Loucy (cell line): ENCODE results near the gene HIPK1.

Experiments
- H2AFZ ChIP-seq: fragments of 200-600 bp; sonication (generic); 2 replicates; pipeline ENCODE4 v1.6.0; 2016; ENCODE audit warnings: antibody characterized with exemption, mild to moderate bottlenecking, low read length, moderate library complexity
- H3F3A ChIP-seq: fragments of 200-600 bp; 2 replicates; pipeline ENCODE4 v1.6.0; 2016; ENCODE audit warnings: antibody characterized with exemption, low read depth, mild to moderate bottlenecking
- H3K27me3 ChIP-seq: fragments of 200-600 bp; sonication (generic); 2 replicates; pipeline ENCODE4 v1.6.1; 2014; ENCODE audit warnings: low read length, mild to moderate bottlenecking; ENCODE audit not compliant: insufficient read depth, poor library complexity, severe bottlenecking
- H3K36me3 ChIP-seq: fragments of 200-600 bp; sonication (generic); 2 replicates; pipeline ENCODE4 v1.6.1; 2016; ENCODE audit warnings: low read length; ENCODE audit not compliant: insufficient read depth
- H3K4me1 ChIP-seq: fragments of 200-600 bp; sonication (generic); 2 replicates; pipeline ENCODE4 v1.5.1; 2014; ENCODE audit warnings: low read length, mild to moderate bottlenecking; ENCODE audit not compliant: insufficient read depth, poor library complexity, severe bottlenecking
- H3K4me2 ChIP-seq: fragments of 200-600 bp; sonication (generic); 2 replicates; pipeline ENCODE4 v1.6.0; 2014; ENCODE audit warnings: antibody characterized with exemption, low read length, low read depth, mild to moderate bottlenecking; ENCODE audit not compliant: poor library complexity, severe bottlenecking
- H3K4me3 ChIP-seq: fragments of 200-600 bp; sonication (generic); 2 replicates; pipeline ENCODE4 v1.5.1; 2014; ENCODE audit warnings: low read length, mild to moderate bottlenecking, mixed read lengths; ENCODE audit not compliant: poor library complexity, severe bottlenecking
- H3K79me2 ChIP-seq: fragments of 200-600 bp; sonication (generic); 2 replicates; pipeline ENCODE4 v1.6.1; 2014; ENCODE audit warnings: low read length; ENCODE audit not compliant: insufficient read depth
- H3K9ac ChIP-seq: fragments of 200-600 bp; sonication (generic); 2 replicates; pipeline ENCODE4 v1.6.0; 2014; ENCODE audit warnings: mild to moderate bottlenecking, low read depth, low read length, moderate library complexity; ENCODE audit not compliant: poor library complexity, severe bottlenecking
- H3K9me2 ChIP-seq: fragments of 200-600 bp; sonication (generic); replicated peaks from 2 replicates; pipeline ENCODE4 v1.6.1; 2016; ENCODE audit warnings: low read depth, low read length, mixed read lengths
- H3K9me3 ChIP-seq: fragments of 200-600 bp; sonication (generic); 2 replicates; pipeline ENCODE4 v1.6.1; 2014; ENCODE audit warnings: mild to moderate bottlenecking, antibody characterized with exemption, low read length, low read depth; ENCODE audit not compliant: insufficient read depth
- H4K20me1 ChIP-seq: fragments of 200-600 bp; sonication (generic); 2 replicates; pipeline ENCODE4 v1.6.0; 2014; ENCODE audit warnings: antibody characterized with exemption, low read length, mild to moderate bottlenecking; ENCODE audit not compliant: insufficient read depth, poor library complexity, severe bottlenecking
- EZH2phosphoT487 ChIP-seq: fragments of 200-600 bp; IDR thresholded peaks from 2 replicates; pipeline ENCODE4 v1.6.1; 2018; ENCODE audit warnings: antibody characterized with exemption, mild to moderate bottlenecking, moderate library complexity, borderline replicate concordance
- TF ChIP-seq, protein P1 (sequence below): fragments of 200-600 bp; sonication (generic); conservative IDR thresholded peaks from 2 replicates; pipeline ENCODE4 v1.5.1; 2014; ENCODE audit warnings: mild to moderate bottlenecking, antibody characterized with exemption, low read length

HIPK1 gene

GRCh38 chr1:113891631-113892220 is 37.4 kb upstream of the HIPK1 start:
- no peaks in the 10 kb centered on the region for H3F3A ChIP-seq
- H3K9me2 ChIP-seq = no peaks in the 10 kb centered on the region
- H2AFZ ChIP-seq = no peak overlapping the region
- H3K9ac ChIP-seq = no peak overlapping the region
- H3K4me1 ChIP-seq = peaks cover 3% of the 10 kb centered on the region
- no peaks in the 10 kb centered on the region for H3K9me3 ChIP-seq
- no peak for TF ChIP-seq EZH2phosphoT487
- TF ChIP-seq, protein P1, sequence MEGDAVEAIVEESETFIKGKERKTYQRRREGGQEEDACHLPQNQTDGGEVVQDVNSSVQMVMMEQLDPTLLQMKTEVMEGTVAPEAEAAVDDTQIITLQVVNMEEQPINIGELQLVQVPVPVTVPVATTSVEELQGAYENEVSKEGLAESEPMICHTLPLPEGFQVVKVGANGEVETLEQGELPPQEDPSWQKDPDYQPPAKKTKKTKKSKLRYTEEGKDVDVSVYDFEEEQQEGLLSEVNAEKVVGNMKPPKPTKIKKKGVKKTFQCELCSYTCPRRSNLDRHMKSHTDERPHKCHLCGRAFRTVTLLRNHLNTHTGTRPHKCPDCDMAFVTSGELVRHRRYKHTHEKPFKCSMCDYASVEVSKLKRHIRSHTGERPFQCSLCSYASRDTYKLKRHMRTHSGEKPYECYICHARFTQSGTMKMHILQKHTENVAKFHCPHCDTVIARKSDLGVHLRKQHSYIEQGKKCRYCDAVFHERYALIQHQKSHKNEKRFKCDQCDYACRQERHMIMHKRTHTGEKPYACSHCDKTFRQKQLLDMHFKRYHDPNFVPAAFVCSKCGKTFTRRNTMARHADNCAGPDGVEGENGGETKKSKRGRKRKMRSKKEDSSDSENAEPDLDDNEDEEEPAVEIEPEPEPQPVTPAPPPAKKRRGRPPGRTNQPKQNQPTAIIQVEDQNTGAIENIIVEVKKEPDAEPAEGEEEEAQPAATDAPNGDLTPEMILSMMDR = no peak
- no peaks in the 10 kb centered on the region for H4K20me1 ChIP-seq
- H3K27me3 ChIP-seq = no peaks in the 10 kb centered on the region
- H3K79me2 ChIP-seq = no peaks in the 10 kb centered on the region
- peaks cover 17% of the 10 kb centered on the region; the same call in 1 of the 2 replicates for H3K36me3 ChIP-seq
- no peak overlapping the region for H3K4me3 ChIP-seq
- no peak overlapping the region for H3K4me2 ChIP-seq

- Histone ChIP-seq H3K4me2 (no peak overlapping the region), H3K4me1 (no peaks in the 10 kb centered on the region), H4K20me1 (no peaks in the 10 kb centered on the region), H3K9ac (no peak overlapping the region), H3K9me2 (no peaks in the 10 kb centered on the region), H2AFZ (no peak overlapping the region), H3F3A (no peaks in the 10 kb centered on the region), H3K27me3 (no peaks in the 10 kb centered on the region), H3K9me3 (no peaks in the 10 kb centered on the region), H3K79me2 (no peaks in the 10 kb centered on the region), H3K4me3 (no peak overlapping the region), H3K36me3 (peaks cover 17% of the 10 kb centered on the region; the same call in 1 of the 2 replicates)
- TF ChIP-seq, protein P1 = no peak
- no peak for TF ChIP-seq EZH2phosphoT487
Measured at GRCh38 chr1:113893267-113893666, 35.9 kb upstream of the HIPK1 start.

DNA sequence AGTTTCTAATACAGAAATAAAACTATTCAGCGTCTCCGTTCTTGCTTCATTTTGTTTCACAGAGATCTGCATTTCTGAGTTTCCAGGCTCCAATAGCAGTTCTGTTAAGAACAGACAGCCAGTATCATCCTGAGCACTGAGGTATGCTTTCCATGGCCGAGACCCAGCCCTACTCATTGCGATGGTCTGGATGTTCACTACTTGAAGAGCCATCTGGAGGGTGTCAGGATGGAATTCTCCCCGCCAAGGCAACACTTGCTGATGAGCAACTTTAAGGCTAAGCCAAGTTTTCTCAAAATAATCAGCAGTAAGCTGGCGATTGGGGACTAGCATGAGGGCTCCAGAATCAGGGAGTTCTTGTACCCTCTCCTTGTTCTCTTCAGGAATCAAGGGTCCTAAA is 34.0 kb upstream of the HIPK1 start:
- no peak overlapping the region for H2AFZ ChIP-seq
- no peak overlapping the region for H3K4me3 ChIP-seq
- no peaks in the 10 kb centered on the region for H4K20me1 ChIP-seq
- H3K9me3 ChIP-seq = no peaks in the 10 kb centered on the region
- H3K4me1 ChIP-seq = no peaks in the 10 kb centered on the region
- no peaks in the 10 kb centered on the region for H3K27me3 ChIP-seq
- no peak overlapping the region for H3K4me2 ChIP-seq
- no peaks in the 10 kb centered on the region for H3K9me2 ChIP-seq
- H3F3A ChIP-seq = no peaks in the 10 kb centered on the region
- peaks cover 17% of the 10 kb centered on the region; the same call in 1 of the 2 replicates for H3K36me3 ChIP-seq
- no peak for TF ChIP-seq EZH2phosphoT487
- TF ChIP-seq, protein P1 = no peak
- H3K79me2 ChIP-seq = no peaks in the 10 kb centered on the region
- H3K9ac ChIP-seq = no peak overlapping the region
